SK-N-SH treated with all-trans-retinoic acid at 6 μM for 48 hours (cell line): ENCODE measurements around the gene SCD5.

ENCODE experiments used
- ATAC-seq: fragments of 200-7000 bp; cut with Tn5 transposase; 3 replicates; pipeline ENCODE4 v1.9.1; 2020; ENCODE audit warnings: mild to moderate bottlenecking, moderate library complexity
- BACH2 ChIP-seq: fragments of 250-450 bp; sonication (Bioruptor Pico); IDR thresholded peaks from 2 replicates; pipeline ENCODE4 v1.9.0; 2021; ENCODE audit warnings: mild to moderate bottlenecking, borderline replicate concordance
- CREB5 ChIP-seq: fragments of 250-450 bp; sonication (Bioruptor Pico); IDR thresholded peaks from 2 replicates; pipeline ENCODE4 v1.5.1; 2020; ENCODE audit warnings: low read depth, mild to moderate bottlenecking, moderate library complexity
- CSRNP3 ChIP-seq: fragments of 250-450 bp; sonication (Bioruptor Pico); IDR thresholded peaks from 2 replicates; pipeline ENCODE4 v1.5.1; 2021; ENCODE audit warnings: mild to moderate bottlenecking, moderate library complexity
- ESRRG ChIP-seq: fragments of 250-450 bp; sonication (Bioruptor Pico); IDR thresholded peaks from 2 replicates; pipeline ENCODE4 v1.6.1; 2021; ENCODE audit warnings: mild to moderate bottlenecking
- ISL1 ChIP-seq: fragments of 250-450 bp; sonication (Bioruptor Pico); IDR thresholded peaks from 2 replicates; pipeline ENCODE4 v2.1.2; 2022; ENCODE audit warnings: mild to moderate bottlenecking, moderate library complexity
- OSR1 ChIP-seq: fragments of 250-450 bp; sonication (Bioruptor Pico); IDR thresholded peaks from 2 replicates; pipeline ENCODE4 v1.8.0; 2022; ENCODE audit warnings: moderate library complexity, mild to moderate bottlenecking, inconsistent platforms
- PATZ1 ChIP-seq: fragments of 250-450 bp; sonication (Bioruptor Pico); IDR thresholded peaks from 2 replicates; pipeline ENCODE4 v1.8.0; 2020; ENCODE audit warnings: mild to moderate bottlenecking, moderate library complexity, borderline replicate concordance
- PPARA ChIP-seq: fragments of 250-450 bp; sonication (Bioruptor Pico); IDR thresholded peaks from 2 replicates; pipeline ENCODE4 v1.5.0; 2020; ENCODE audit warnings: mild to moderate bottlenecking, borderline replicate concordance
- TCF4 ChIP-seq: fragments of 250-450 bp; sonication (Bioruptor Pico); IDR thresholded peaks from 2 replicates; pipeline ENCODE4 v1.8.0; 2021; ENCODE audit warnings: mild to moderate bottlenecking, moderate library complexity, borderline replicate concordance
- TOX ChIP-seq: fragments of 250-450 bp; sonication (Bioruptor Pico); IDR thresholded peaks from 2 replicates; pipeline ENCODE4 v1.8.0; 2021; ENCODE audit warnings: mild to moderate bottlenecking, moderate library complexity, borderline replicate concordance
- ZC3H10 ChIP-seq: fragments of 250-450 bp; sonication (Bioruptor Pico); IDR thresholded peaks from 2 replicates; pipeline ENCODE4 v1.5.1; 2021; ENCODE audit warnings: mild to moderate bottlenecking, moderate library complexity
- ZFP30 ChIP-seq: fragments of 450-650 bp; formaldehyde crosslinking; IDR thresholded peaks from 2 replicates; pipeline ENCODE4 v1.5.0; 2022; ENCODE audit warnings: mild to moderate bottlenecking, moderate library complexity
- ZNF70 ChIP-seq: fragments of 450-650 bp; formaldehyde crosslinking; IDR thresholded peaks from 2 replicates; pipeline ENCODE4 v1.5.0; 2020; ENCODE audit warnings: mild to moderate bottlenecking, moderate library complexity
- ZNF8 ChIP-seq: fragments of 450-650 bp; formaldehyde crosslinking; IDR thresholded peaks from 2 replicates; pipeline ENCODE4 v1.5.0; 2020; ENCODE audit warnings: mild to moderate bottlenecking, moderate library complexity
- TF ChIP-seq, protein P1 (sequence below): fragments of 250-450 bp; sonication (Bioruptor Pico); IDR thresholded peaks from 2 replicates; pipeline ENCODE4 v1.8.0; 2021; ENCODE audit warnings: low read depth, mild to moderate bottlenecking, moderate library complexity, borderline replicate concordance
- TF ChIP-seq, protein P2 (sequence below): fragments of 250-450 bp; sonication (Bioruptor Pico); IDR thresholded peaks from 2 replicates; pipeline ENCODE4 v1.5.0; 2020; ENCODE audit warnings: mild to moderate bottlenecking, moderate library complexity

Gene SCD5

GRCh38 chr4:82756061-82756460 lies 42.5 kb downstream of the SCD5 start:
- no peak for ATAC-seq
- TF ChIP-seq, protein P1, sequence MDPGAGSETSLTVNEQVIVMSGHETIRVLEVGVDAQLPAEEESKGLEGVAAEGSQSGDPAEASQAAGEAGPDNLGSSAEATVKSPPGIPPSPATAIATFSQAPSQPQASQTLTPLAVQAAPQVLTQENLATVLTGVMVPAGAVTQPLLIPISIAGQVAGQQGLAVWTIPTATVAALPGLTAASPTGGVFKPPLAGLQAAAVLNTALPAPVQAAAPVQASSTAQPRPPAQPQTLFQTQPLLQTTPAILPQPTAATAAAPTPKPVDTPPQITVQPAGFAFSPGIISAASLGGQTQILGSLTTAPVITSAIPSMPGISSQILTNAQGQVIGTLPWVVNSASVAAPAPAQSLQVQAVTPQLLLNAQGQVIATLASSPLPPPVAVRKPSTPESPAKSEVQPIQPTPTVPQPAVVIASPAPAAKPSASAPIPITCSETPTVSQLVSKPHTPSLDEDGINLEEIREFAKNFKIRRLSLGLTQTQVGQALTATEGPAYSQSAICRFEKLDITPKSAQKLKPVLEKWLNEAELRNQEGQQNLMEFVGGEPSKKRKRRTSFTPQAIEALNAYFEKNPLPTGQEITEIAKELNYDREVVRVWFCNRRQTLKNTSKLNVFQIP (CRISPR knock-in tag), result no peak
- no peak for TF ChIP-seq ZNF70 (CRISPR knock-in tag)
- TF ChIP-seq, protein P2, sequence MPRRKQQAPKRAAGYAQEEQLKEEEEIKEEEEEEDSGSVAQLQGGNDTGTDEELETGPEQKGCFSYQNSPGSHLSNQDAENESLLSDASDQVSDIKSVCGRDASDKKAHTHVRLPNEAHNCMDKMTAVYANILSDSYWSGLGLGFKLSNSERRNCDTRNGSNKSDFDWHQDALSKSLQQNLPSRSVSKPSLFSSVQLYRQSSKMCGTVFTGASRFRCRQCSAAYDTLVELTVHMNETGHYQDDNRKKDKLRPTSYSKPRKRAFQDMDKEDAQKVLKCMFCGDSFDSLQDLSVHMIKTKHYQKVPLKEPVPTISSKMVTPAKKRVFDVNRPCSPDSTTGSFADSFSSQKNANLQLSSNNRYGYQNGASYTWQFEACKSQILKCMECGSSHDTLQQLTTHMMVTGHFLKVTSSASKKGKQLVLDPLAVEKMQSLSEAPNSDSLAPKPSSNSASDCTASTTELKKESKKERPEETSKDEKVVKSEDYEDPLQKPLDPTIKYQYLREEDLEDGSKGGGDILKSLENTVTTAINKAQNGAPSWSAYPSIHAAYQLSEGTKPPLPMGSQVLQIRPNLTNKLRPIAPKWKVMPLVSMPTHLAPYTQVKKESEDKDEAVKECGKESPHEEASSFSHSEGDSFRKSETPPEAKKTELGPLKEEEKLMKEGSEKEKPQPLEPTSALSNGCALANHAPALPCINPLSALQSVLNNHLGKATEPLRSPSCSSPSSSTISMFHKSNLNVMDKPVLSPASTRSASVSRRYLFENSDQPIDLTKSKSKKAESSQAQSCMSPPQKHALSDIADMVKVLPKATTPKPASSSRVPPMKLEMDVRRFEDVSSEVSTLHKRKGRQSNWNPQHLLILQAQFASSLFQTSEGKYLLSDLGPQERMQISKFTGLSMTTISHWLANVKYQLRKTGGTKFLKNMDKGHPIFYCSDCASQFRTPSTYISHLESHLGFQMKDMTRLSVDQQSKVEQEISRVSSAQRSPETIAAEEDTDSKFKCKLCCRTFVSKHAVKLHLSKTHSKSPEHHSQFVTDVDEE (CRISPR knock-in tag), result no peak
- no peak for TF ChIP-seq PPARA
- TF ChIP-seq PATZ1 (CRISPR knock-in tag), result no peak

GRCh38 chr4:82755650-82756049 lies 42.9 kb downstream of the SCD5 start:
- ATAC-seq, result no peak

More at GRCh38 chr4:82755650-82756049, 42.9 kb downstream of the SCD5 start:
- TF ChIP-seq TCF4 (CRISPR knock-in tag), result no peak
- no peak for TF ChIP-seq CSRNP3
- TF ChIP-seq, protein P1 (CRISPR knock-in tag), result no peak
- no peak for TF ChIP-seq OSR1
- TF ChIP-seq BACH2, result no peak
- TF ChIP-seq ISL1 (CRISPR knock-in tag), result no peak
- no peak for TF ChIP-seq ESRRG
- TF ChIP-seq ZNF8 (CRISPR knock-in tag), result no peak
- TF ChIP-seq ZNF70 (CRISPR knock-in tag), result no peak
- no peak for TF ChIP-seq ZC3H10 (CRISPR knock-in tag)
- TF ChIP-seq, protein P2 (CRISPR knock-in tag), result no peak
- TF ChIP-seq PATZ1 (CRISPR knock-in tag), result no peak
- TF ChIP-seq TOX (CRISPR knock-in tag), result no peak
- TF ChIP-seq ZFP30 (CRISPR knock-in tag), result no peak
- TF ChIP-seq CREB5, result no peak
